ENCODE data around the gene FGFRL1. TPM values are rescaled to one million over a fixed set of nuclear protein-coding genes. Genes with fewer than 3 reads are reported as not detected.

Gene FGFRL1
- total RNA-seq (2014; rRNA removed; shearing (Covaris generic)) = 23.9 and 28.5 TPM in 2 replicates

- in situ Hi-C loops (cut with HindIII; ENCODE audit: low sequenced_read_pairs) = no loop called here
- DNase-seq (ENCODE audit: low spot score) = no peak
Measured at GRCh38 chr4:1011022-1011665, at the start of gene FGFRL1. TSS of gene FGFRL1 (plus strand) at chr4:1011626. CDS start at chr4:1012486, 860 bp downstream.

- in situ Hi-C loops (cut with HindIII; ENCODE audit: low sequenced_read_pairs) = no loop called here
- no peak for DNase-seq (ENCODE audit: low spot score)
Measured at GRCh38 chr4:962231-963208, 48.9 kb upstream of the FGFRL1 start.

- in situ Hi-C loops (cut with HindIII; ENCODE audit: low sequenced_read_pairs) = no loop called here
- no peak for DNase-seq (ENCODE audit: low spot score)
Measured at GRCh38 chr4:963276-964225, 47.9 kb upstream of the FGFRL1 start.

GRCh38 chr4:964346-965025 is 46.9 kb upstream of the FGFRL1 start:
- DNase-seq (ENCODE audit: low spot score) = no peak
- in situ Hi-C loops (cut with HindIII; ENCODE audit: low sequenced_read_pairs) = no loop called here

GRCh38 chr4:965048-965765 is 46.2 kb upstream of the FGFRL1 start:
- no peak for DNase-seq (ENCODE audit: low spot score)
- in situ Hi-C loops (cut with HindIII; ENCODE audit: low sequenced_read_pairs) = no loop called here

GRCh38 chr4:965766-966134 is 45.7 kb upstream of the FGFRL1 start:
- no peak for DNase-seq (ENCODE audit: low spot score)
- in situ Hi-C loops (cut with HindIII; ENCODE audit: low sequenced_read_pairs) = no loop called here

GRCh38 chr4:966266-967112 is 44.9 kb upstream of the FGFRL1 start:
- DNase-seq (ENCODE audit: low spot score) = no peak
- in situ Hi-C loops (cut with HindIII; ENCODE audit: low sequenced_read_pairs) = no loop called here

- no peak for DNase-seq (ENCODE audit: low spot score)
- in situ Hi-C loops (cut with HindIII; ENCODE audit: low sequenced_read_pairs) = no loop called here
Measured at GRCh38 chr4:967113-968104, 44.0 kb upstream of the FGFRL1 start.

- in situ Hi-C loops (cut with HindIII; ENCODE audit: low sequenced_read_pairs) = no loop called here
- no peak for DNase-seq (ENCODE audit: low spot score)
Measured at GRCh38 chr4:968221-968620, 43.2 kb upstream of the FGFRL1 start.

- in situ Hi-C loops (cut with HindIII; ENCODE audit: low sequenced_read_pairs) = no loop called here
- no peak for DNase-seq (ENCODE audit: low spot score)
Measured at GRCh38 chr4:968621-969394, 42.6 kb upstream of the FGFRL1 start.

- no peak for DNase-seq (ENCODE audit: low spot score)
- in situ Hi-C loops (cut with HindIII; ENCODE audit: low sequenced_read_pairs) = loop anchor here (5.0 to 10.0 kb wide), 2 partner anchors 38 to 65 kb away; partner anchors contain the start of genes GAK and TMEM175
Measured at GRCh38 chr4:970046-970745, 41.2 kb upstream of the FGFRL1 start.

GRCh38 chr4:970854-971520 is 40.4 kb upstream of the FGFRL1 start:
- DNase-seq (ENCODE audit: low spot score) = no peak
- in situ Hi-C loops (cut with HindIII; ENCODE audit: low sequenced_read_pairs) = loop anchor here (5.0 to 10.0 kb wide), 2 partner anchors 39 to 64 kb away; partner anchors contain the start of genes GAK and TMEM175

GRCh38 chr4:971666-972500 is 39.5 kb upstream of the FGFRL1 start:
- no peak for DNase-seq (ENCODE audit: low spot score)
- in situ Hi-C loops (cut with HindIII; ENCODE audit: low sequenced_read_pairs) = loop anchor here (5.0 to 10.0 kb wide), 2 partner anchors 40 to 63 kb away; partner anchors contain the start of genes GAK and TMEM175

All from G401 (cell line).